Measurements from ENCODE around the gene TTC22. TPM values are rescaled to one million over a fixed set of nuclear protein-coding genes. Genes with fewer than 3 reads are reported as not detected.

TTC22 gene
- total and polyA plus RNA-seq, 2 experiments from 2014 or later = 8.1 to 9.0 TPM

DNA sequence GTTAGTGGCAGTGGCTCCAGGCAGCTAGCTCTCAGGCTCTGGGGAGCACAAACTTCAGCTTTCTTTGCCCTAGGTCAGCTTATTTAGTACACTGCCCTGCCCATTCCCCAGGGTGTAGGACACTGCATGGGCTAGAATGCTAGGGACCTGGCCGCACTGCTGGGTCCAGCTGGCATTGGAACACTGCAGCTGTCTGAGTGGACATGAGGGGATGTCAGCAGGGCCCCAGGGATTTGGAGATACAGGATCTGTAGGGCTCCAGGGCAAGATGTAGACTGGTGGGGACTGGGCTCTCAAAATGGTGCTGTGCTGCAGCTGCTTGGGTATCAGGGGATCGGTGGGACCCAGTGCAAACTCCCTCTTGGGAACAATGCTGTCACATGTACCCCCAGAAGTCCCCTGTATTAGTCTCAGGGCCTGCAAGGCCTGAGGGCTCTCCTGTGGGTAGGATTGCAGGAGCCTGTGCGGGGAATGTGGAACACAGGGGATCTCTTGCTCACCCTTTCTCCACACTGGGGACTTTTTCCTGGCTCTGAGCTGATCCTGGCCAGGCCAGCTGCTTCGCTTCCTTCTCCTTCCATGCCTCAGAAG, 25.2 kb upstream of the TTC22 start:
- Histone ChIP-seq H3K27ac (no peak overlapping the region), H3K4me1 (ENCODE audit: insufficient read depth) (no peaks in the 10 kb centered on the region), H3K4me2 (no peak overlapping the region), H3K79me2 (no peaks in the 10 kb centered on the region), H3K4me3 (no peak overlapping the region), H4K20me1 (ENCODE audit: insufficient read depth, poor library complexity, severe bottlenecking) (no peaks in the 10 kb centered on the region), H2AFZ (no peak overlapping the region), H3K36me3 (replicated peaks; ENCODE audit: insufficient read depth, low read depth) (no peaks in the 10 kb centered on the region), H3K9me3 (ENCODE audit: low read depth) (peaks cover 9% of the 10 kb centered on the region), H3K27me3 (no peaks in the 10 kb centered on the region), H3K9me2 (replicated peaks; ENCODE audit: insufficient read depth) (no peaks in the 10 kb centered on the region)
- no peak for DNase-seq (ENCODE audit: low spot score)
- TF ChIP-seq, protein P1, sequence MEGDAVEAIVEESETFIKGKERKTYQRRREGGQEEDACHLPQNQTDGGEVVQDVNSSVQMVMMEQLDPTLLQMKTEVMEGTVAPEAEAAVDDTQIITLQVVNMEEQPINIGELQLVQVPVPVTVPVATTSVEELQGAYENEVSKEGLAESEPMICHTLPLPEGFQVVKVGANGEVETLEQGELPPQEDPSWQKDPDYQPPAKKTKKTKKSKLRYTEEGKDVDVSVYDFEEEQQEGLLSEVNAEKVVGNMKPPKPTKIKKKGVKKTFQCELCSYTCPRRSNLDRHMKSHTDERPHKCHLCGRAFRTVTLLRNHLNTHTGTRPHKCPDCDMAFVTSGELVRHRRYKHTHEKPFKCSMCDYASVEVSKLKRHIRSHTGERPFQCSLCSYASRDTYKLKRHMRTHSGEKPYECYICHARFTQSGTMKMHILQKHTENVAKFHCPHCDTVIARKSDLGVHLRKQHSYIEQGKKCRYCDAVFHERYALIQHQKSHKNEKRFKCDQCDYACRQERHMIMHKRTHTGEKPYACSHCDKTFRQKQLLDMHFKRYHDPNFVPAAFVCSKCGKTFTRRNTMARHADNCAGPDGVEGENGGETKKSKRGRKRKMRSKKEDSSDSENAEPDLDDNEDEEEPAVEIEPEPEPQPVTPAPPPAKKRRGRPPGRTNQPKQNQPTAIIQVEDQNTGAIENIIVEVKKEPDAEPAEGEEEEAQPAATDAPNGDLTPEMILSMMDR (IDR thresholded peaks at IDR 0.05; ENCODE audit: poor library complexity) = no peak
- 92% methylated on average over 4 of the region's 4 CpGs for WGBS (ENCODE audit: low lambda C conversion rate, missing lambda C conversion rate)

DNA sequence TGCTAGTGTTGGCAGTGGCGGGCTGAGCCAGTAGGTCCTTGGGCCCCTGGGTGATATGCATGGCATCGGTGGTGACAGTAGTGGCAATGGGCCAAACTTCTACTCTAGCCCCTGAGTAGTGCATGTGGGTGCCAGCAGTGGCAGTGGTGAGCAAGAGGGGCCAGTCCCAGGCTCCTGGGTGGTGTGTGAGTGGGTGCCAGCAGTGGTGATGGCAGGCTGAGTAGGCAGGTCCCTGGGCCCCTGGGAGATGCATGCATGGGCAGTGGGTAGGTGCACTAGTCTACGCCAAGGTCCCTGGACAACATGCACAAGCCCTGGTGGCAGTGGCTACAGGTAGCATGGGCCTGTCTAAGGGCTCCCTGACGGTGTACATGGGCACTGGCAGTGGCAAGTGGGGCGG, 24.6 kb upstream of the TTC22 start:
- Histone ChIP-seq H3K79me2 (no peaks in the 10 kb centered on the region), H3K4me3 (no peak overlapping the region), H2AFZ (no peak overlapping the region), H3K27me3 (no peaks in the 10 kb centered on the region), H4K20me1 (ENCODE audit: insufficient read depth, poor library complexity, severe bottlenecking) (no peaks in the 10 kb centered on the region), H3K9me3 (ENCODE audit: low read depth) (peaks cover 9% of the 10 kb centered on the region), H3K27ac (no peak overlapping the region), H3K4me2 (no peak overlapping the region), H3K9me2 (replicated peaks; ENCODE audit: insufficient read depth) (no peaks in the 10 kb centered on the region), H3K36me3 (replicated peaks; ENCODE audit: insufficient read depth, low read depth) (no peaks in the 10 kb centered on the region), H3K4me1 (ENCODE audit: insufficient read depth) (no peaks in the 10 kb centered on the region)
- TF ChIP-seq, protein P1 (IDR thresholded peaks at IDR 0.05; ENCODE audit: poor library complexity) = no peak
- no peak for TF ChIP-seq EZH2 (IDR thresholded peaks at IDR 0.05; ENCODE audit: borderline replicate concordance)
- DNase-seq (ENCODE audit: low spot score) = no peak
- WGBS (ENCODE audit: low lambda C conversion rate, missing lambda C conversion rate) = 93% methylated on average over 5 of the region's 5 CpGs

DNA sequence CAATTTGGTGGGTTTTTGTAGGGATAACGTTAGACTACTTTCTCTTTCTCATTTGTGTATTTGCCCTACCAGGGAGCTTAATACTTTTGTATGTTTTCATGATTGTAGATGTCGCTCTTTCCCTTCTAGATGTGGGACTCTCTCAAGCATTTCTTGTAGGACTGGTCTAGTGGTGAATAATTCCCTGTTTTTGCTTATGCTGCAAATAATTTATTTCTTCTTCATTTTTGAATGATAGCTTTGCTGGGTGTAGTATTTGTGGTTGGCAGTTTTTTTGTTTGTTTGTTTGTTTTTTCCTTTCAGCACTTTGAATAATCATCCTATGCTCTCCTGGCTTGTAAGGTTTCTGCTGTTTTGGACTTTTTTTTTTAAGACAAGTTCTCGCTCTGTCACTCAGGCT, 22.5 kb upstream of the TTC22 start:
- Histone ChIP-seq H3K27ac (no peak overlapping the region), H3K9me3 (ENCODE audit: low read depth) (peaks cover 9% of the 10 kb centered on the region), H3K9me2 (replicated peaks; ENCODE audit: insufficient read depth) (no peaks in the 10 kb centered on the region), H3K36me3 (replicated peaks; ENCODE audit: insufficient read depth, low read depth) (no peaks in the 10 kb centered on the region), H3K4me1 (ENCODE audit: insufficient read depth) (no peaks in the 10 kb centered on the region), H3K4me3 (no peak overlapping the region), H2AFZ (no peak overlapping the region), H3K4me2 (no peak overlapping the region), H3K79me2 (no peaks in the 10 kb centered on the region), H3K27me3 (no peaks in the 10 kb centered on the region), H4K20me1 (ENCODE audit: insufficient read depth, poor library complexity, severe bottlenecking) (no peaks in the 10 kb centered on the region)
- WGBS (ENCODE audit: low lambda C conversion rate, missing lambda C conversion rate) = 91% methylated on average over 3 of the region's 3 CpGs
- DNase-seq (ENCODE audit: low spot score) = no peak
- TF ChIP-seq, protein P1 (IDR thresholded peaks at IDR 0.05; ENCODE audit: poor library complexity) = no peak
- TF ChIP-seq EZH2 (IDR thresholded peaks at IDR 0.05; ENCODE audit: borderline replicate concordance) = no peak
- no peak for TF ChIP-seq EZH2phosphoT487 (IDR thresholded peaks at IDR 0.05; ENCODE audit: low read depth, severe bottlenecking, unreplicated experiment)

DNA sequence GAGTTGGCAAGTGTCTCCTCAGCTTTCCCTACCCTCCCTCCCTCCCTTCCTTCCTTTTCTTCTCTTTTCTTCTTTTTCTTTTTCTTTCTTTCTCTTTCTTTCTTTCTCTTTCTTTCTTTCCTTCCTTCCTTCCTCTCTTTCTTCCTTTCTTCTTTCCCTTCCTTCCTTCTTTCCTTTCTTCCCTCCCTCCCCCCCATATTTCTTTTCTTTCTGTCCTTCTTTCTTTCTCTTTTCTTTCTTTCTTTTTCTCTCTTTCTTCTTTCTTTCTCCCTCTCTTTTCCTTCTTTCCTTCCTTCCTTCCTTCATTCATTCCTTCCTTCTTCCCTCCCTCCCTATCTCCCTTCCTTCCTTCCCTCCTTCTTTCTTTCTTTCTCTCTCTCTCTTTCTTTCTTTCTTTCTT, 18.6 kb upstream of the TTC22 start:
- H2AFZ ChIP-seq = no peak overlapping the region
- H3K36me3 ChIP-seq (replicated peaks; ENCODE audit: insufficient read depth, low read depth) = no peaks in the 10 kb centered on the region
- H3K27ac ChIP-seq = no peak overlapping the region
- no peak for TF ChIP-seq EZH2 (IDR thresholded peaks at IDR 0.05; ENCODE audit: borderline replicate concordance)
- no peak for TF ChIP-seq EZH2phosphoT487 (IDR thresholded peaks at IDR 0.05; ENCODE audit: low read depth, severe bottlenecking, unreplicated experiment)
- TF ChIP-seq, protein P1 (IDR thresholded peaks at IDR 0.05; ENCODE audit: poor library complexity) = no peak
- no peak for DNase-seq (ENCODE audit: low spot score)
- H4K20me1 ChIP-seq (ENCODE audit: insufficient read depth, poor library complexity, severe bottlenecking) = no peaks in the 10 kb centered on the region
- H3K9me2 ChIP-seq (replicated peaks; ENCODE audit: insufficient read depth) = no peaks in the 10 kb centered on the region
- no peak overlapping the region for H3K4me3 ChIP-seq
- no peaks in the 10 kb centered on the region for H3K4me1 ChIP-seq (ENCODE audit: insufficient read depth)
- H3K27me3 ChIP-seq = no peaks in the 10 kb centered on the region
- no peaks in the 10 kb centered on the region for H3K79me2 ChIP-seq
- peaks cover 9% of the 10 kb centered on the region for H3K9me3 ChIP-seq (ENCODE audit: low read depth)
- H3K4me2 ChIP-seq = no peak overlapping the region

Data from hepatocyte (in vitro differentiated cells).